Measurements from ENCODE around the gene KIF3A.

The KIF3A gene

DNA sequence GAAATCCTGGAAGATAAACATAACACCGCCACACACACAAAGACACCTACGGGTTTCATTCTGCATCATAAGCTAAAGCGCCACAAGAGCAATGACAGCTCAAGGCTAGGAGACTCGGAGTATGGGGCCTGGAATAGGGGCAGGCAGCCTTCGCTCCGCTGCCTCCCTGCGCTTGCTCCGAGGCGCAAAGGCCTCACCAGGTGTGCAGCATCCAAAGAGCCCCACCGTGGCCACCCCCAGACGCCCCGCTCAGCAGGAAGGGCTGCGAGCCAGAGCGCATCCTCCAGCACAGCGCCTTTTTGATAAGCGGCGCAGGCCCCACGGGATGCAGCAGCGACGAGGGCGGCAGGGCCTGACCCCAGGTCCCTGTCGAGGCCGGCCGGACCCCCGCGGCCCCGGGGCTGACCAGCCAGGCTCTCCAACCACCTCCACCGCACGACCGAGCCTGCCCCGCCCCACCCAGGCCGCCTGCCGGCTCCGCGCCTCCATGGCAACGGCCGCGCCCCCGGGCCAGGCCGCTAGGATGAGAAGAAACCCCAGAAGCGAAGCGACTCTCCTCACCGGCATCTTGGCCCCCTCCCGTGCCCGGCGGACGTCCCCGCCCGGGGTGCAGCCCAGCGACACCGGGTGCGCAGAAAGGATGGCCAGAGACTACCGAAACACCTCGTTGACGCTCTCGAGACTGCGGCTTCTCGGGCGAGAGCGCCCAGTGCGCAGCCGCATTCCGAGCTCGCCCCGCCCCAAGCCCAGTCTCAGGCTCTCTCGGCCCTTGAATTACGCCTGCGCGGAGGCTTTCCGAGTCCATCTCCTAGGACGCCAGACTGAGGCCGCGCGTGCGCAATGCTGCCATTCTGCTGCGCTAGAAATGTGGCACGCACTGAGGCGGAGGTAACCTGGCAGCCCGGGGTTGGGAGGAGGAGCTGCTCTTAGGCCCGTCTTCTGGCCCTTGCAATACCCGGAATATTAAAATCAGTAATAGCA, at the start of gene KIF3A:
KIF3A (minus strand) TSS at position 694 of the 981 bp plus-strand sequence; CDS start at position 567, 127 bp downstream.
- FAIRE-seq (peak; percentile 100), DNase-seq (ENCODE audit: extremely low spot score, insufficient read length, low read depth) (peak; percentile 100)

DNA sequence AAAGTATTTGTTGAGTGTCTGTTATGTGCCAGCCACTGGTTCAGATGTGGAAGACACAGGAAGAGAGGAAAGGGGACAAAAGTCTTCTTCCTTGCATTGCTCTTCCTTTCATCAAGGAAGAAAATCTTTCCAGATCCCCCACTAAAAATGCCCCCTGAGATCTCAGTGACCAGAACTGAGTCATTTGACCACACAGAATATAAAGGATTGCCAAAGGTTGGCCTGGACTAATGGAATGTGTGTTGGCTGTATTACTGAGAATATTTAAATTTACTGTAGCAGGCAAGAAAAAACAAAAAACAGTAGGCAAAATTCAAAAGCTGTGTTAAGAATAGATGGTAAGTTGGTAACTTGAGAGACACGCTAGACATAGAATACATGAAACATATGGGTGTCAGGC, 49.7 kb upstream of the KIF3A start:
- no peak for DNase-seq (ENCODE audit: extremely low spot score, insufficient read length, low read depth)
- FAIRE-seq, result no peak

DNA sequence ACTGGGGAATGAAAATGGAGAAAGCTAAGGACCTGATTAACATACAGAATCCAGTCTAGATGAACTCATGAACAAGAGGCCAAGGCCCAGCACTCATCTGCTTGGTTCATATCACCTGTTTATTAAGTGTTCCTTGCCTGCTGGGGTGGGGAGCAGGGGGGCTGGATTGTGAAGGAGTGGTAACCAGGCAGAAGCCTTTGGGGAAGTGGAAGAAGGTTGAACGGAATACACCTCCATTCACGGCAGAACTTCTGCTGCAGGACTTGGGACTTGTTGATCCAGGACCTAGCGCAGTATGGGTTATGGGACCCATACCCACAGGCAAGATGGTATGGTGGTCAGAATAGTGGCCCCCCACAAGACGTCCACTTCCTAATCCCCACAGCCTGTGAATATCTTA, 48.5 kb upstream of the KIF3A start:
- FAIRE-seq, result no peak
- DNase-seq (ENCODE audit: extremely low spot score, insufficient read length, low read depth), result no peak

DNA sequence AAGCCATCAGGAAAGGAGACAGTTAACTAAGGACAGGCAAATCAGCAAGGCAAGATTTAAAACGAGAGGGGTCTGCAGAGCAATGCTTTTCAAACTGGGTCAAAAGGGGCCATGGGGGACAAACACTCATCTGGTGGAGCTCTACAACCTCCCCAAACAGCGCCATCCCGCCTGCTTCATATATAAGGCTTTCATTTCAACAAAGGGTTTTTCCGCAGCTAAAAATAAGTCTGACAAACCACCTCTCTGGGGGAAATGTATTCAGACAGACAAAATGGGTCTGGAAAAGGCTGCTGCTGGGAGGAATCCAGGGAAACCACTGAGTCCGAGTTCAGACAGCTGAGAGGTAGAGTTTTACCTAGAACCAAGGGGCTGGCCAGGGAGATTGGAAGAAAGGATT, 48.0 kb upstream of the KIF3A start:
- FAIRE-seq (no peak), DNase-seq (ENCODE audit: extremely low spot score, insufficient read length, low read depth) (no peak)

DNA sequence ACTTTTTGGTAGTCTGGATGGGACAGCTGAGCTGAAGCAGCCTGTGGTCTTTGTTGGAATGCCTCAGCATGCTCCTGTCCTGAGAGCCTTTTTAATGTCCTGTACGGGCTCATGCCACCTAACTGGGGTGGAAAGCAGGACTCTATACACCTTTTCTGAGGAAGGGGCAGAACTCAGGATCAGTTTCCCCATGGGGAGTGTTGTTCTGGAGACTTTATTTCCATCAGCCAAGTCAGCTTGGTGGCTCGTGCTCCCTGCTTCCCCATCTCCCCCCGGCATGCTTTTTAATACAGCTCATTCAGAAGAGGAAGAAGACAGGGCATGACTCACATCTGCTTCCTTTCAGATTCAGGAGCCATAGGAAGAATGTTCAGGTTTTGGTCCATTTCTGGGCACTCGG, 44.8 kb upstream of the KIF3A start:
- no peak for DNase-seq (ENCODE audit: extremely low spot score, insufficient read length, low read depth)
- FAIRE-seq, result no peak

DNA sequence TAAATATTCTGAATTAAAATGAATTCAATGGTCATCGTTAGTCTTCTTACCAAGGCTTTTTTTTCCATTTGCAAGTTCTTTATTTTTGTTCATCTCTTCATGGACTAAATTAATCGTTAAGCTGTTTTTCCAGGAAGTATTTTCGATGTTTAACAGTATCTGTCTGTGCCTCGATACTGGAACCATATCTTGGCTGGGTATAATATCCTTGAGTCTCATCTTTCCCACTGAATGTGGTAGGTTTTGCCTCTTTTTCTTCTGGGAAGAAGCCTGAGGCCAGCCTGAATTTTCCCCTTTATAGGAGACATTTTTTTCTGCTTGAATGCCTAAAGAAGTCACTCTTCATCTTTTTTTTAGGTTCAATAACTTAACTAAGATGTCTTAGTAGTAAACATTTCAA, 43.7 kb upstream of the KIF3A start:
- FAIRE-seq (no peak), DNase-seq (ENCODE audit: extremely low spot score, insufficient read length, low read depth) (no peak)

DNA sequence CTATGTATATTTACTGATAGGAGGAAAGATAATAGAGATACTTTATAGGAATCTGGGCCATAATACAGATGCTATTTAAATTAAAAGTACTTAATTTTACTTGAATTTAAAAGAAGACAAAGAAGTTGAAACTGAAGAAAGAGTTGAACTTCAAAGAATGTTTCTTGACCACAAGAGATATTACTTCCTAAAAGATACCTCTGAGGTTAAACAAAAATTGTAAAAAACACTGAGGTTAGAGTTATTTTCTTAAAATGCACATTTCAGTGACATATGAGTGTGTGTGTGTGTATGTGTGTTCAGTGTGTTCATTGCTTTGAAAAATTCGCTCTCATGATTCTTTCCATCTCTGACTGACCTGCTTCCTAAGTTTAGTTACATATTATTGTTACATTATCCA, 43.2 kb upstream of the KIF3A start:
- no peak for DNase-seq (ENCODE audit: extremely low spot score, insufficient read length, low read depth)
- no peak for FAIRE-seq

DNA sequence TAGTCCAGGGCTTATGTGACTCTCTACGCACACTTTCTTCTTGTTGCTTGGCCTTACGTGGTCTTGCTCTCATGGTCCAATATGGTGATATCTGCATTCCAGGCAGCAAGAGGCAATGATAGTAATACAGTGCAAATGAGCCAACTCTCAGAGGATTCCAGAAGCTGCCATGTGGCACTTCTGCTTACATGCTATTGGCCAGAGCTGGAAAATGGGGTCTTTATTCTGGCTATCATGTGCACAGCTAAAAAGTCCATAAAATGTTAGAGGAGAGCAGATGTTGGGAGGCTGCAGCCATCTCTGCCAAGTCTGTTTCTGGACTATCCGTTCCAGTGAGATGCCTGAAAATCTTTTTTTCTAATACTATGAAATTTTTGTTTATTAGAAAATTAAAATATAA, 42.6 kb upstream of the KIF3A start:
- DNase-seq (ENCODE audit: extremely low spot score, insufficient read length, low read depth) (no peak), FAIRE-seq (no peak)

DNA sequence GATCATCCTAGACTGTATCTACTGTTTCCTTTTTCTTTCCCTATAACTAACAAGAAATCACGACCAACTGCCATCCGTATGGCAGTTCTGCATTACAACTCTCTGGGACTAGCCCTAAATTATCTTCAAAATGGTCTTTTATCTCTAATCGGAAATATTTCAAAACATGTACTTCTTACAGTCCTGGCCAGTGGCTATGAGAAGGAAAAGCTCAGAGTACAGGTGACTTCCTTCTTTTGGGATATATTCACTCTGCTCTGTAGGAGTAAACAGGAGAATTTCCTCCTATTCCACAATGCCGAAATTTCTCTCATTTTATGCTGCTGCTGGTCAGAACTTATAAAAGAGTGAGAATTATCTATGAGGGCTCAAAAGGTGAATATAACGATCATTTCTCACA, 41.5 kb upstream of the KIF3A start:
- DNase-seq (ENCODE audit: extremely low spot score, insufficient read length, low read depth), result no peak
- no peak for FAIRE-seq

DNA sequence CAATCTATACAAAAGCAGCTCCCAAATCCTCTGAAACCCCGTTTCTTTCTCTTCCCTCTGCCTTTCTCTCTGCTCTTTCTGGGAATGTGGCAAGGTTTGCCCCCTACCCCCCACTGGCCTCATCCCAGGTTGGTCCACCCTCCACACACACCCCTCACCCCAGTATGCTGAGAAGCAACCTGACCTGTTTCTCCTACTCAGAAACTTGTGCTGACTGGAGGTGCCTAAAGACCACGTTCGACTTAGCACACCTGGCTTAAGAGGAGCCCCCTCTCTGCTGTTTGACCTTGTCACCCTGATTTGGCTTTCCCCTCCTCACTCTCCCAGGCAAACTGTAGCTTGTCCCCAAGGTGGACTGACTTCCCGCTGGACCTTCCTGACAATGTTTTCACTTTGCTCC, 40.8 kb upstream of the KIF3A start:
- FAIRE-seq (no peak), DNase-seq (ENCODE audit: extremely low spot score, insufficient read length, low read depth) (no peak)

DNA sequence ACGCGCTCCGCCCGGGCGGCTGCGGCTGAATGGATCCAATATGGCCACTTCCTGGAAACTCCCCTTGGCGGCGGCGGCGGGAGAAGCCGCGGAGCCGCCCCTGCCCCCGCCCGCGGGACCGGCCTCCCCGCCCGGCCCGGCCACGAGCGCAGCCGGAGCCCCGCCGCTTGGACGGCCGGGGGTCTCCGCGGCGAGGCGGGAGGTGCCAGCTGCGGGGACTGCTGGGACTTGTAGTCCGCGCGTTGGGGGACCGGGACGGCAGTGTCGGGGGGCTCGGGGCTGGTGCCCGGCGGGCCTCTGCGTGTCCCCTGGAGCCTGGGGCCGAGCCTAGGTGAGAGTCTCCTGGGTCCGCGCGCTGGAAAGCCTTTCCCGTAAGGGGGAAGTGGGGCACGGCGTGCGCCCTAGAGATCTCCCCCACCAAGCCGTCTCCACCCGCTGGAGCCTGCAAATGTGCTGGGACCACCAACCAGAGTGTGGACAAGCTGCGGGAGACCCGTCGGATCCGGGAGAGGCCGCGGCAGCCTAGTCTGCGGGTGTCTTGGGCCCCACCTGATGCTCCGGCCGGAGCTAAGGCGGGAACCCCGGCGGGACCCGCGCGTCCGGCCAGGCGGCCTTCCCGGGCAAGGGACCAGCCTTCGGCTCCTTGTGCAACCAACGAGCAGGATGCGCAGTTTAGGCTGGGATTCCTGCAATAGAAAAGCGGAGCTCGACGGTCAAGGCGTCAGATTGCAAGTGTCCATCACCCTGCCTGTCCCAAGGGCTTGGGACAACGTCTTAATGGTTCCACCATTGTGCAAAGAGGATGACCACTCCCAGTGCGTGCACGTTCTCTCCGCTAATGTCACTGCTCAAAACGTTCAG, 40.1 kb upstream of the KIF3A start, which contains the start of gene SEPTIN8:
SEPTIN8 (minus strand) TSS at position 31 of the 861 bp plus-strand sequence. CDS start 102 bp downstream, outside the sequence.
- no peak for FAIRE-seq
- DNase-seq (ENCODE audit: extremely low spot score, insufficient read length, low read depth), result peak; percentile 45

DNA sequence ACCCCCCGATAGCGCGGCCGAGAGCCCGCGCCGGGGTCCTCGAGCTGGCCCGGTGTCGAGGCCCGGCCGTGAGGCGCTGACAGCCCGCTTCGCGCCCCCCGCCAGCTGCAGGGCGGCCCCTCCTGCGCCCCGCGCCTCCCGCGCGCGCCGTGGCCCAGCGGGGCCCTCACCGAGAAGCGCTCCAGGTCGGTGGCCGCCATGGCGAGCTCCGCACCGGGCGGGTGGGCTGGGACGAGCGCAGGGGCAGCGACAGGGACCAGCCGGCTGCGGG, 39.5 kb upstream of the KIF3A start:
- no peak for DNase-seq (ENCODE audit: extremely low spot score, insufficient read length, low read depth)
- FAIRE-seq, result no peak

DNA sequence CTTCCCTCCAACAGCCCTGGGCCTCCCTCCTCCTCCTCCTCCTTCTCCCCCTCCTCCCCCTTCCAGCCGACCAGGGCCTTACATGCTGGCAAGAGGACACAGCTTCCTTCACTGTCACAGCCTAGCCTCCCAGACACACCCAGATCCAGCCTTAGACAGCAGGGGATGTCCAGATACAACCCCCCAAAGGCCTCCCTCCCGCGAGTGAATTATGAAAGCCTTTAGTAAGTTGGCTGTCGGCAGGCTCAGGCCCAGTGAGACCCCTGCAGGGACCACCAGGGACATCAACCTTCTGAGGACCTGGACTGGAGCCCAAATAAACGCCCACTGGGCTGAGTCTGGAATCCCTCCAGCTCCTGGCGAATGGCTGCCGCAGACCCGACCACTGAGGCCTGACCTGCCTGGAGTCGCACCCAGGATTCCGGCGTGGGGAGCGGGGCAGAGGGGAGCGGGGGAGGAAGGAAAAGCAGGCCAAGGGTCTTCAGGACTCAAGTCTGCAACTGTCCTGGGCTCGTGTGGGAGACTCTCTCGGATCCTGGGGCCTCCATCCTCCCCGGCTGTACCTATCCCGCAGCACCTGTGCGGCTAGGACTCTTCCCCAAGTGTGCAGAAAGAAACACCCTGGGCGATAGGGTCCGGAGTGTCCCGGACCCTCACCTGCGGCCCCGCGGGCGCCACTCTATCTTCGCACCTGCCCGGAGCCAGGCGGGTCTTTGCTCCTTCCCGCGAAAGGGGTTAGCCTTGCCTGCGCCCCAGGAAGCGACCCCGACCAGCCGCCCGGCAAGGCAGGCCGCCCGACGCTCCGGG, 39.0 kb upstream of the KIF3A start:
- DNase-seq (ENCODE audit: extremely low spot score, insufficient read length, low read depth) (no peak), FAIRE-seq (no peak)

DNA sequence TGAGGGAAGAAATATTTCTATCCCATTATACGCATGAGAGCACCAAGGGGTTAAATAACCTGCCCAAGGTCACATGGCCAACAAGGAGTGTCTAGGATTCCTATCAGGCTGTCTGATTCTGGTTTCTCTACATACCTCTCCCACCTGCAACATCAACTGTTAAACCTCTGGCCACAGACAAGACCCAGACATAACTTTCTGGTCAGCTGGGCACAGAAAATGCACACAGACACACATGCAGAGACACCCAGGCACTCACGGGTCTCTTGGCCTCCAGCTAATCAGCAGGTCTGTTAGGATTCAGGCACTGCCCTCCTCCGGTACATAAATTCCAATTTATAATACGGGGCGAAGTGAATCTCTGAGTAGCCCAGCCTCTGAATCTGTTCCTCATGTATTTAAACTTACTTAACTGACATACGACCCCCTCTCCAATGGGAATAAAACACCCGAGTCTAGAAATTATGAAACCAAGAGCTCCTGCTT, 38.2 kb upstream of the KIF3A start:
- no peak for FAIRE-seq
- DNase-seq (ENCODE audit: extremely low spot score, insufficient read length, low read depth), result no peak

DNA sequence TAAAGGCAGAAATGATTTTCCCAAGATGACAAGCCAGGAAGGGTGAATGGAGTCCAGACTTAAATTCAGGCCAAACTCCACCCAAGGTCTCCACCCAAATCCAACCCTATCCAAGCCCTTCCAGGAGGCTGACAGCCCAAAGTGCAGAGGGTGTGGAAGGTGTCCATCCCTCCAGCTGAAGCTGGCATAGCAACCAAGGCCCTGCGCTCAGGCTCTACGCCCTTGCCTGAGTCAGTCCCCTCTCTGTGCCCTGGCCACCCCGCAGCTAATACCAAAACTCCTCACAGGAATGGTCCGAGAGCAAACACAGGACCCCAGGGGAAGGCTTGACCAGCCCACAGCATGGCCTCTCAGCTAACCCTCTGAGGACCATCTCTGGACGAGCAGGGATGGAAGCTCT, 37.5 kb upstream of the KIF3A start:
- DNase-seq (ENCODE audit: extremely low spot score, insufficient read length, low read depth) (no peak), FAIRE-seq (no peak)

DNA sequence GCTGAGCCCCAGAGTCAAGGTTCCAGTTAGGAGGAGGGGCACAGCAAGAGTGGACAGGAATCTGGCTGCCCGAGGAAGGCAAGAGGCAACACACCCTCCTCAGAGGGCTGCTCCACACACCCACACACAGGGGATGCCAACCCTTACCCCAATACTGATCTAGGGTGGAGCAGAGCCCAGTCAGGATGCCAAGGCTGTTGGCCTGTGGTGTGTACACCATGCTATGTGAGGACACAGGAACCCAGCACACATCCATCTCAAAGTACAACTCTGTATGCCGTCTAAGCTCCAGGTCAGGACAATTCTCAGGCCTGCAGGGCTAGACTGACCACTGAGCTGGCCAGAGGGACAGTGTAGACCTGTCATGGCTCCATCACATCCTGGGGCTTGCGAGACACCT, 37.1 kb upstream of the KIF3A start:
- FAIRE-seq, result no peak
- no peak for DNase-seq (ENCODE audit: extremely low spot score, insufficient read length, low read depth)

DNA sequence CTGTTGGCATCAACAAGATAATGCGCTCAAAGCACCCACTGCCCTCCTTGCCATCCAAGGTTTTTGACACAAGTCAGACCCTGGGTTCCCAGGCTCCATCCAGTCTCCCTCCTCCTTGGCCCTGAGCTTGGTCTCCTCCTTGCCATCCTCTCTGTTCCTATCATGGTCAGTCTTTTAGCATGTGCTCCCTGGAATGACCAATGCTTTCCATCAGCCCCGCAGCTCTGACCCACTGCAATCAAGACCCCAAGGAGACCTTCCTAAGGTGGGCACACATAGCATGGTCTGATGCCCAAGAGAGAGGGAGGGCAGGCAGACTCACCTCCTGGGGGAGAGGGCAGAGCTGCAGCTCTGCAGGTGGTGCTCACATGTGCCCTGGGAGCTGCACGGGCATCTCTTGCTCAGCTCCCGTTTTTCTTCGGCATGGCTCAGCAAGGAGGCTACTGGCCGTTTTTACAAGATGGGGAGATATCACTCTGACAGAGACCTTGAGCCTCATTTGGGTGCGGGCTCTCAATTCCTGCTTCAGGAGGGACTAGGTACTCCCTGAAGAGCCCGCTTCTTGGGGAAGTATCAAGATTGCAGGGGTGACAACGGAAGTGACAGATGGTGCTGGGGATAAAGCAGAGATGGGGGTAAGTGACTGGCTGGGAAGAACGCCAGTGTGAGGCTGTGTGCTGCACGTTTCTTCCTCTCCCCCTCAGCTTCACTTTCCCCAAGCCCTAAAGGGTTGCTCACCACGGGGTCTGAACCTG, 36.4 kb upstream of the KIF3A start:
- DNase-seq (ENCODE audit: extremely low spot score, insufficient read length, low read depth) (no peak), FAIRE-seq (no peak)

DNA sequence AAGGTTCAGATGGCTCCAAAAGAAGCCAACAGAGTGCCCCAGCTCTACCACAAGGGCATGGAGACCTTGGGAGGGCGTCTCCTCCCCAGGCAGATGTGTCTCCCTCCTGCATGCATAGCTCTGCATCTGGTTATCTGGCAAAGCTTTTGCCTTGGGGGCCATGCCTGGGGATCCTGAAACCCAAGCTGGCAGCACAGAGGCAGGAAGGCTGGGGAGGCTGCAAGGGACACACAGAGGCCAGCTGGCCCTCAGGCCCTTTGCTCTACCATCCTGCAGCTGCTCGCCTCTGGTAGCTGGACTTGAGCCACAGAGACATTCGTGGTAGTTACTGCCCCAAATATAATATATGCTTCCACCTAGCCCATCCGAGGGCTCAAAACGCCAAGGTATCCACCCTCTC, 35.8 kb upstream of the KIF3A start:
- FAIRE-seq (no peak), DNase-seq (ENCODE audit: extremely low spot score, insufficient read length, low read depth) (no peak)

DNA sequence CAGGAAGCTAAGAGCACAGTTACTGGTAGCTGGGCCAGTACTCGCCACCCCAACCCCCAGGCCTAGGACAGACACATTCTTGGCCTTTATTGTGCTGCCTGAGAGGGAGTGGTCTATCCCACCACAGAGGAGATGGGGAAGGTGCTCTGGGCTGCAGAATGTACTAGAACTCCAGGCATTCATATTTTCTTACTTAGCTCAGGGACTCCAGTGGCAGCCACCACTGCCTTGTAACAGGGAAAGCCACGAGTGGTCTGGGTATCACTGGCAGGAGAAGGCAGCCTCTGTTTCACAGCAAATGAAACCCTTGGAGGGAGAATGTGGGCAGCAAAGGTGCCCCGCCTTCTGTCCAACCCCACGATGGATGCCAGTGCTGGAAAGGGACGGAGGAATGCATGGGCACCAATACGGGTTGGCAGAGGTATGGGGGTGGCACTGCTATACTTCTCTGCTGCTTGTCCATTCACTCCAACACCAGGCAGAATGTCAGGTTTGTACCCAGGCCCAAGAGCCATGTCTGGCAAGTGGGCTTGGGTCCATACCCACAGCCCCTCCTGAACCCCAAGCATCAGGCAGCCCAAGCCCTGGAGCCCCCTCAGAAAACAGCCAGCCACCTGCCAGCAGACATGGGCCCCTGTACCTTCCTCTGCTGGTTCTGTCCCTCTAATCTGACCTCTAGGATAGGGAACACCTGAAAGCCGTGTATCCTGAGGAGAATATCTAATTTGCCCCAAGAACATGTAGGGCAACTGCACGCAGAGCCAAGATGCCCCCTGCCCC, 35.1 kb upstream of the KIF3A start:
- no peak for FAIRE-seq

More for the DNA sequence above, 35.1 kb upstream of the KIF3A start:
- DNase-seq (ENCODE audit: extremely low spot score, insufficient read length, low read depth), result no peak

Data from GM18507 (cell line).